ENCODE data around the gene ZNF732.
A peak's percentile ranks its signal among the peaks of the same experiment; 100 is the strongest.
"Not testable (repeated sequence)": the region's sequence is repeated elsewhere in the genome, so short reads cannot be mapped to it uniquely, and the experiment has no call there.

DNA sequence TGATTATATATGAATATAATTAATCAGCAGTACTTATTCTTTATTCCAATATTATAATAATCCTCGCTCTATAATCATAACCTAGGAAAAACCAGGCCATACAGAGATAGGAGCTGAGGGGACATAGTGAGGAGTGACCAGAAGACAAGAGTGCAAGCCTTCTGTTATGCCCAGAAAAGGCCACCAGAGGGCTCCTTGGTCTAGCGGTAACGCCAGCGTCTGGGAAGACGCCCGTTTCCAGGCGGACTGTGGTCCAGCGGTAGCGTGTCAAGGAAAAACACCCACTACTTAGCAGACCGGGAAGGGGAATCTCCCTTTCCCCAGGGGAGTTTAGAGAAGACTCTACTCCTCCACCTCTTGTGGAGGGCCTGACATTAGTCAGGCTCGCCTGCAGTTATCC lies 46.0 kb downstream of the ZNF732 start:
- not testable (repeated sequence) for TF ChIP-seq EZH2 (IDR thresholded peaks at IDR 0.05); CEBPB (IDR thresholded peaks at IDR 0.05; ENCODE audit: low read depth); SIN3A (IDR thresholded peaks at IDR 0.05; ENCODE audit: low read depth); SP1 (IDR thresholded peaks at IDR 0.05; ENCODE audit: low read depth); ZNF274 (IDR thresholded peaks at IDR 0.05; ENCODE audit: low read depth, low read length); EGR1 (IDR thresholded peaks at IDR 0.05; ENCODE audit: low read depth); YY1 (IDR thresholded peaks at IDR 0.05; ENCODE audit: extremely low read depth, insufficient replicate concordance, low read depth, low read length); POLR2A (IDR thresholded peaks at IDR 0.05; ENCODE audit: borderline replicate concordance, extremely low read depth, insufficient read depth, insufficient read length); EZH2phosphoT487 (IDR thresholded peaks at IDR 0.05; ENCODE audit: borderline replicate concordance); ELF1 (IDR thresholded peaks at IDR 0.05; ENCODE audit: borderline replicate concordance, low read depth)
- TF ChIP-seq, protein P1, sequence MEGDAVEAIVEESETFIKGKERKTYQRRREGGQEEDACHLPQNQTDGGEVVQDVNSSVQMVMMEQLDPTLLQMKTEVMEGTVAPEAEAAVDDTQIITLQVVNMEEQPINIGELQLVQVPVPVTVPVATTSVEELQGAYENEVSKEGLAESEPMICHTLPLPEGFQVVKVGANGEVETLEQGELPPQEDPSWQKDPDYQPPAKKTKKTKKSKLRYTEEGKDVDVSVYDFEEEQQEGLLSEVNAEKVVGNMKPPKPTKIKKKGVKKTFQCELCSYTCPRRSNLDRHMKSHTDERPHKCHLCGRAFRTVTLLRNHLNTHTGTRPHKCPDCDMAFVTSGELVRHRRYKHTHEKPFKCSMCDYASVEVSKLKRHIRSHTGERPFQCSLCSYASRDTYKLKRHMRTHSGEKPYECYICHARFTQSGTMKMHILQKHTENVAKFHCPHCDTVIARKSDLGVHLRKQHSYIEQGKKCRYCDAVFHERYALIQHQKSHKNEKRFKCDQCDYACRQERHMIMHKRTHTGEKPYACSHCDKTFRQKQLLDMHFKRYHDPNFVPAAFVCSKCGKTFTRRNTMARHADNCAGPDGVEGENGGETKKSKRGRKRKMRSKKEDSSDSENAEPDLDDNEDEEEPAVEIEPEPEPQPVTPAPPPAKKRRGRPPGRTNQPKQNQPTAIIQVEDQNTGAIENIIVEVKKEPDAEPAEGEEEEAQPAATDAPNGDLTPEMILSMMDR (IDR thresholded peaks at IDR 0.05 in 2 of 3, conservative IDR thresholded peaks at IDR 0.05 in 1 of 3; ENCODE audit: borderline replicate concordance in 1 of 3, insufficient read depth in 1 of 3, low read depth in 2 of 3, low read length in 2 of 3) = peak in 2 of 3 experiments; percentile 31 to 41; a peak in 3 of 6 replicates
- TF ChIP-seq, protein P2, sequence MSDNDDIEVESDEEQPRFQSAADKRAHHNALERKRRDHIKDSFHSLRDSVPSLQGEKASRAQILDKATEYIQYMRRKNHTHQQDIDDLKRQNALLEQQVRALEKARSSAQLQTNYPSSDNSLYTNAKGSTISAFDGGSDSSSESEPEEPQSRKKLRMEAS (IDR thresholded peaks at IDR 0.05) = not testable (repeated sequence)
- peak; percentile 40 for TF ChIP-seq RAD21 (IDR thresholded peaks at IDR 0.05; ENCODE audit: low read depth)
- TF ChIP-seq, protein P3, sequence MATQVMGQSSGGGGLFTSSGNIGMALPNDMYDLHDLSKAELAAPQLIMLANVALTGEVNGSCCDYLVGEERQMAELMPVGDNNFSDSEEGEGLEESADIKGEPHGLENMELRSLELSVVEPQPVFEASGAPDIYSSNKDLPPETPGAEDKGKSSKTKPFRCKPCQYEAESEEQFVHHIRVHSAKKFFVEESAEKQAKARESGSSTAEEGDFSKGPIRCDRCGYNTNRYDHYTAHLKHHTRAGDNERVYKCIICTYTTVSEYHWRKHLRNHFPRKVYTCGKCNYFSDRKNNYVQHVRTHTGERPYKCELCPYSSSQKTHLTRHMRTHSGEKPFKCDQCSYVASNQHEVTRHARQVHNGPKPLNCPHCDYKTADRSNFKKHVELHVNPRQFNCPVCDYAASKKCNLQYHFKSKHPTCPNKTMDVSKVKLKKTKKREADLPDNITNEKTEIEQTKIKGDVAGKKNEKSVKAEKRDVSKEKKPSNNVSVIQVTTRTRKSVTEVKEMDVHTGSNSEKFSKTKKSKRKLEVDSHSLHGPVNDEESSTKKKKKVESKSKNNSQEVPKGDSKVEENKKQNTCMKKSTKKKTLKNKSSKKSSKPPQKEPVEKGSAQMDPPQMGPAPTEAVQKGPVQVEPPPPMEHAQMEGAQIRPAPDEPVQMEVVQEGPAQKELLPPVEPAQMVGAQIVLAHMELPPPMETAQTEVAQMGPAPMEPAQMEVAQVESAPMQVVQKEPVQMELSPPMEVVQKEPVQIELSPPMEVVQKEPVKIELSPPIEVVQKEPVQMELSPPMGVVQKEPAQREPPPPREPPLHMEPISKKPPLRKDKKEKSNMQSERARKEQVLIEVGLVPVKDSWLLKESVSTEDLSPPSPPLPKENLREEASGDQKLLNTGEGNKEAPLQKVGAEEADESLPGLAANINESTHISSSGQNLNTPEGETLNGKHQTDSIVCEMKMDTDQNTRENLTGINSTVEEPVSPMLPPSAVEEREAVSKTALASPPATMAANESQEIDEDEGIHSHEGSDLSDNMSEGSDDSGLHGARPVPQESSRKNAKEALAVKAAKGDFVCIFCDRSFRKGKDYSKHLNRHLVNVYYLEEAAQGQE (IDR thresholded peaks at IDR 0.05; ENCODE audit: low read depth) = not testable (repeated sequence)

Data from HCT116 (cell line).